Epithelial cell of esophagus (primary cell): ENCODE data around the gene ATP2B3.

ENCODE experiments used
- DNase-seq: peaks from one replicate; pipeline ENCODE4 v3.0.0; 2010; ENCODE audit warnings: low read depth
- H3K4me3 ChIP-seq: 2 replicates; pipeline ENCODE4 v1.5.1; 2011; ENCODE audit warnings: mild to moderate bottlenecking, low read length, control low read depth
- TF ChIP-seq, protein P1 (sequence below): IDR thresholded peaks from 2 replicates; pipeline ENCODE4 v1.5.1; 2011; ENCODE audit warnings: low read depth, mild to moderate bottlenecking, low read length, control low read depth, inconsistent platforms; ENCODE audit not compliant: insufficient read depth; ENCODE audit errors: missing control alignments

ATP2B3 gene

GRCh38 chrX:153507484-153508178 lies 9.8 kb upstream of the ATP2B3 start:
- TF ChIP-seq, protein P1, sequence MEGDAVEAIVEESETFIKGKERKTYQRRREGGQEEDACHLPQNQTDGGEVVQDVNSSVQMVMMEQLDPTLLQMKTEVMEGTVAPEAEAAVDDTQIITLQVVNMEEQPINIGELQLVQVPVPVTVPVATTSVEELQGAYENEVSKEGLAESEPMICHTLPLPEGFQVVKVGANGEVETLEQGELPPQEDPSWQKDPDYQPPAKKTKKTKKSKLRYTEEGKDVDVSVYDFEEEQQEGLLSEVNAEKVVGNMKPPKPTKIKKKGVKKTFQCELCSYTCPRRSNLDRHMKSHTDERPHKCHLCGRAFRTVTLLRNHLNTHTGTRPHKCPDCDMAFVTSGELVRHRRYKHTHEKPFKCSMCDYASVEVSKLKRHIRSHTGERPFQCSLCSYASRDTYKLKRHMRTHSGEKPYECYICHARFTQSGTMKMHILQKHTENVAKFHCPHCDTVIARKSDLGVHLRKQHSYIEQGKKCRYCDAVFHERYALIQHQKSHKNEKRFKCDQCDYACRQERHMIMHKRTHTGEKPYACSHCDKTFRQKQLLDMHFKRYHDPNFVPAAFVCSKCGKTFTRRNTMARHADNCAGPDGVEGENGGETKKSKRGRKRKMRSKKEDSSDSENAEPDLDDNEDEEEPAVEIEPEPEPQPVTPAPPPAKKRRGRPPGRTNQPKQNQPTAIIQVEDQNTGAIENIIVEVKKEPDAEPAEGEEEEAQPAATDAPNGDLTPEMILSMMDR, result peak; percentile 70
- no peak overlapping the region for H3K4me3 ChIP-seq
- peak; percentile 62 for DNase-seq

GRCh38 chrX:153509592-153509991 lies 7.8 kb upstream of the ATP2B3 start:
- TF ChIP-seq, protein P1, result no peak
- no peak for DNase-seq
- H3K4me3 ChIP-seq, result no peak overlapping the region

DNA sequence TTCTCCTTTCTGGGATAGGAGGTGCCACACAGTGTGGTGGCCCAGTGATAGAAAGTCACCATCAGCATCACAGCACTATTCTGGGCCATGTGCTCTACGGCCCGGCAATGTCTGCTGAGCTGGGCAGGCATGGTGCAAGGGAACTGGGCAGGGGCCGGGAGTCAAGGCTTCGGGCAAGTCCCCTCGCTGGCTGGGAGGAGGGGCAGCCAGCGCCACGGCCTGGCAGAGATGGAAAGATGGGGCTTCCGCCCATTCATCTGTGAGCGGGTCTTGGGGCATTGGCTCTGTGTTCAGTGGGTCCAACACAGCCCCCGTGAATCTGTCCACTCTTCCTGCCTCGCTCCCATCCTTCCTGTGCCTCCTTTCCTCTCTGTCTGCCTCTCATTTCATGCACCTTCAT lies 7.1 kb upstream of the ATP2B3 start:
- TF ChIP-seq, protein P1, result no peak
- no peak overlapping the region for H3K4me3 ChIP-seq
- no peak for DNase-seq

DNA sequence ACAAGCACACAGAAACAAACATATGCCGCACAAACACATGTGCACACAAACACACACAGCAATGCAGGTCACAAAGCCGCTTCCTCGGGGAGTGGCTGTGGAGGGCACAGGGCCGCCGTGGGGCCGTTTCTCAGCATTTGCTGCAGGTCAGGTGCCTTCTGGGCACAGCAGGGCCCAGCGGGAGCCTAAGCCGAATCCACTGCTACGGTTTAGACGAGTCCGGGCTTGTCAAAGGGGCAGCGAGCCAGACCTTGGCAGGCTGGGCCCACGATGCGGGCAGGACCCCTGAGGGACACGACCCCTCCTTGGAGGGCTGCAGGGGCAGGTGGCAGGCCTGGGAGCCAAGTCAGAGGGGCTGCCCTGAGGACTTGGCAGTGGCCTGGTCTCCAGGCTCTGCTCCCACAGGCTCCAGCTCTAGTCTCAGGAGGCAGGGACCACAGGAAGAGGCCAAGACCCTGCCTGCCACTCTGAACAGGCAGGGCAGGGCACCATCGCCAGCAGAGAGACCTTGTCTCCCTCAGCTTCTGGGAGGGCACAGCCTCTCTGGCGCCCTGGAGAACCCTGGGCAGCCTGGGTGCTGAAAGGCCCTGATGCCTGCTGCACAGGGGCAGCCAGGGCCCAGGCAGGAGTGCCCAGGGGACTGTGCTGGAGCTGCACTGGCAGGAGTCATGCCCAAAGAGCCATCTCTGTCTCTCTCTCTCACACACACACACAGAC lies 5.5 kb upstream of the ATP2B3 start:
- TF ChIP-seq, protein P1, result no peak
- H3K4me3 ChIP-seq, result no peak overlapping the region
- no peak for DNase-seq

GRCh38 chrX:153512501-153512893 lies 4.9 kb upstream of the ATP2B3 start:
- no peak for DNase-seq
- TF ChIP-seq, protein P1, result no peak
- no peak overlapping the region for H3K4me3 ChIP-seq

GRCh38 chrX:153513265-153513664 lies 4.2 kb upstream of the ATP2B3 start:
- no peak for DNase-seq
- TF ChIP-seq, protein P1, result no peak

More at GRCh38 chrX:153513265-153513664, 4.2 kb upstream of the ATP2B3 start:
- H3K4me3 ChIP-seq, result no peak overlapping the region
